ENCODE data around the gene PLPP3. TPM values are rescaled to one million over a fixed set of nuclear protein-coding genes. Genes with fewer than 3 reads are reported as not detected.
"Not testable (repeated sequence)": the region's sequence is repeated elsewhere in the genome, so short reads cannot be mapped to it uniquely, and the experiment has no call there.

PLPP3 gene
- total RNA-seq, 1 experiment from 2014 or later, result 3.4 TPM

GRCh38 chr1:56610770-56611169 lies 31.4 kb upstream of the PLPP3 start:
- H3K9ac ChIP-seq (ENCODE audit: low read length); BruUV-seq (replicated peaks); POLR2A ChIA-PET: not testable (repeated sequence)

GRCh38 chr1:56610097-56610496 lies 30.7 kb upstream of the PLPP3 start:
- H3K9me3 ChIP-seq (ENCODE audit: control insufficient read depth in 1 of 2, insufficient read depth in 1 of 2, low read depth in 1 of 2, low read length in 2 of 2); H3K4me2 ChIP-seq (ENCODE audit: low read length); H3K9me2 ChIP-seq (ENCODE audit: insufficient read depth); H3K9ac ChIP-seq (ENCODE audit: low read length); H2AFZ ChIP-seq (ENCODE audit: low read depth, low read length, poor library complexity, severe bottlenecking); BruUV-seq (replicated peaks); intact Hi-C loops (cut with micrococcal nuclease); DNase-seq (ENCODE audit: low read depth, low spot score); H3K79me2 ChIP-seq (ENCODE audit: insufficient read depth, low read length); ATAC-seq; H3K27ac ChIP-seq (ENCODE audit: low read depth, low read length); H4K20me1 ChIP-seq (ENCODE audit: insufficient read depth); H3K4me1 ChIP-seq (ENCODE audit: control insufficient read depth in 1 of 2, insufficient read depth in 2 of 2, low read length in 2 of 2); H3K36me3 ChIP-seq (ENCODE audit: control insufficient read depth in 1 of 2, insufficient read depth in 2 of 2, low read length in 2 of 2); H3K27me3 ChIP-seq (ENCODE audit: insufficient read depth, low read length); CTCF ChIA-PET; H3K4me3 ChIP-seq (replicated peaks in 1 of 2; ENCODE audit: low read depth in 1 of 2, low read length in 2 of 2); POLR2A ChIA-PET; RAD21 ChIA-PET (ENCODE audit: low non-redundant PET in 1 of 2, low total read pairs in 2 of 2, uncharacterized antibody in 2 of 2, unreplicated experiment in 2 of 2): not testable (repeated sequence)

More at GRCh38 chr1:56610770-56611169, 31.4 kb upstream of the PLPP3 start:
- H3K79me2 ChIP-seq (ENCODE audit: insufficient read depth, low read length); H3K9me2 ChIP-seq (ENCODE audit: insufficient read depth); H3K4me2 ChIP-seq (ENCODE audit: low read length); CTCF ChIA-PET; H2AFZ ChIP-seq (ENCODE audit: low read depth, low read length, poor library complexity, severe bottlenecking); H3K27ac ChIP-seq (ENCODE audit: low read depth, low read length); H3K4me3 ChIP-seq (replicated peaks in 1 of 2; ENCODE audit: low read depth in 1 of 2, low read length in 2 of 2); DNase-seq (ENCODE audit: low read depth, low spot score); H3K4me1 ChIP-seq (ENCODE audit: control insufficient read depth in 1 of 2, insufficient read depth in 2 of 2, low read length in 2 of 2); H3K9me3 ChIP-seq (ENCODE audit: control insufficient read depth in 1 of 2, insufficient read depth in 1 of 2, low read depth in 1 of 2, low read length in 2 of 2); H3K27me3 ChIP-seq (ENCODE audit: insufficient read depth, low read length); intact Hi-C loops (cut with micrococcal nuclease); H3K36me3 ChIP-seq (ENCODE audit: control insufficient read depth in 1 of 2, insufficient read depth in 2 of 2, low read length in 2 of 2); H4K20me1 ChIP-seq (ENCODE audit: insufficient read depth); RAD21 ChIA-PET (ENCODE audit: low non-redundant PET in 1 of 2, low total read pairs in 2 of 2, uncharacterized antibody in 2 of 2, unreplicated experiment in 2 of 2); ATAC-seq: not testable (repeated sequence)

GRCh38 chr1:56595397-56596191 lies 16.2 kb upstream of the PLPP3 start:
- H3K9me3 ChIP-seq (ENCODE audit: control insufficient read depth in 1 of 2, insufficient read depth in 1 of 2, low read depth in 1 of 2, low read length in 2 of 2); intact Hi-C loops (cut with micrococcal nuclease); H3K4me3 ChIP-seq (replicated peaks in 1 of 2; ENCODE audit: low read depth in 1 of 2, low read length in 2 of 2); H2AFZ ChIP-seq (ENCODE audit: low read depth, low read length, poor library complexity, severe bottlenecking); H3K27ac ChIP-seq (ENCODE audit: low read depth, low read length); DNase-seq (ENCODE audit: low read depth, low spot score); H3K9me2 ChIP-seq (ENCODE audit: insufficient read depth); H3K79me2 ChIP-seq (ENCODE audit: insufficient read depth, low read length); RAD21 ChIA-PET (ENCODE audit: low non-redundant PET in 1 of 2, low total read pairs in 2 of 2, uncharacterized antibody in 2 of 2, unreplicated experiment in 2 of 2); CTCF ChIA-PET; H3K4me2 ChIP-seq (ENCODE audit: low read length); H3K9ac ChIP-seq (ENCODE audit: low read length); POLR2A ChIA-PET; BruUV-seq (replicated peaks); H3K36me3 ChIP-seq (ENCODE audit: control insufficient read depth in 1 of 2, insufficient read depth in 2 of 2, low read length in 2 of 2); ATAC-seq; H3K27me3 ChIP-seq (ENCODE audit: insufficient read depth, low read length); H3K4me1 ChIP-seq (ENCODE audit: control insufficient read depth in 1 of 2, insufficient read depth in 2 of 2, low read length in 2 of 2); H4K20me1 ChIP-seq (ENCODE audit: insufficient read depth): not testable (repeated sequence)
